T-helper 1 cell treated with Interleukin-12 subunit alpha and Interleukin-12 subunit beta and Interleukin-4 antibody, amounts not matched to agents 30 μg/mL and 1 μg/mL, for 36 hours (primary cell): ENCODE data around the gene CMTM8.

Experiments
- H3K27ac Mint-ChIP-seq: one replicate; pipeline ENCODE4 v1.8.0; 2021; ENCODE audit warnings: mild to moderate bottlenecking, mixed read lengths
- H3K27me3 Mint-ChIP-seq: one replicate; pipeline ENCODE4 v1.8.0; 2021; ENCODE audit warnings: low read depth, mixed read lengths
- H3K36me3 Mint-ChIP-seq: one replicate; pipeline ENCODE4 v1.8.0; 2021; ENCODE audit warnings: low read depth, mixed read lengths
- H3K4me1 Mint-ChIP-seq: one replicate; pipeline ENCODE4 v1.8.0; 2021; ENCODE audit warnings: low read depth, mixed read lengths
- H3K4me3 Mint-ChIP-seq: one replicate; pipeline ENCODE4 v1.8.0; 2021; ENCODE audit warnings: mild to moderate bottlenecking, moderate library complexity, mixed read lengths
- H3K9me3 Mint-ChIP-seq: one replicate; pipeline ENCODE4 v1.8.0; 2021; ENCODE audit warnings: mixed read lengths

Gene CMTM8

GRCh38 chr3:32313723-32314473 lies 75.4 kb downstream of the CMTM8 start:
- H3K36me3 Mint-ChIP-seq: peaks cover 14% of the 10 kb centered on the region
- peak overlapping the region; percentile 40 for H3K4me3 Mint-ChIP-seq
- no peaks in the 10 kb centered on the region for H3K9me3 Mint-ChIP-seq
- H3K4me1 Mint-ChIP-seq: peaks cover 44% of the 10 kb centered on the region
- peak overlapping the region; percentile 94 for H3K27ac Mint-ChIP-seq
- H3K27me3 Mint-ChIP-seq: no peaks in the 10 kb centered on the region

DNA sequence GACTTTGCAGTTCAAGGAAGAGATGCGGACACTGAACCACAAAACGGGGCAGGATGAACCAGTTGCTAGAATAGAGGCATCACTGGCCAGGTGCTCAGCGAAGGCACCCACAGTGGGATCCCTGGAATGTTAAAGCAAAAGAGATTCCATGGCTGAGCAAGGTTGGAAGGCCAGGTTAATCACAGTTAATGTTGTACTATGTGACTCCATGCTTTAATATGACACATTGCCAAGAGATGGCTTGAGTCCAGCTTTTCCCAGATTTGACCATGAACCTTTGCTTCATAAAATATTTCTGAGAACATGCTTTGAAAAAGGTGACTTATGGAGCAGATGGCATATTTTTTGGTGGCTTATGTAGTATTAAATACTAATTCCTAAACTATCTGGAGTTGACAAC lies 77.0 kb downstream of the CMTM8 start:
- Mint-ChIP-seq H3K27ac (no peak overlapping the region), H3K36me3 (peaks cover 13% of the 10 kb centered on the region), H3K4me3 (no peak overlapping the region), H3K27me3 (no peaks in the 10 kb centered on the region), H3K4me1 (peaks cover 42% of the 10 kb centered on the region), H3K9me3 (no peaks in the 10 kb centered on the region)

GRCh38 chr3:32316319-32316718 lies 77.8 kb downstream of the CMTM8 start:
- Mint-ChIP-seq H3K4me3 (no peak overlapping the region), H3K36me3 (peaks cover 13% of the 10 kb centered on the region), H3K9me3 (no peaks in the 10 kb centered on the region), H3K27me3 (no peaks in the 10 kb centered on the region), H3K4me1 (peaks cover 44% of the 10 kb centered on the region), H3K27ac (no peak overlapping the region)

- Mint-ChIP-seq H3K27me3 (no peaks in the 10 kb centered on the region), H3K4me3 (no peak overlapping the region), H3K4me1 (peaks cover 40% of the 10 kb centered on the region), H3K27ac (no peak overlapping the region), H3K9me3 (no peaks in the 10 kb centered on the region), H3K36me3 (peaks cover 14% of the 10 kb centered on the region)
Observed at GRCh38 chr3:32316976-32317375, 78.5 kb downstream of the CMTM8 start.

DNA sequence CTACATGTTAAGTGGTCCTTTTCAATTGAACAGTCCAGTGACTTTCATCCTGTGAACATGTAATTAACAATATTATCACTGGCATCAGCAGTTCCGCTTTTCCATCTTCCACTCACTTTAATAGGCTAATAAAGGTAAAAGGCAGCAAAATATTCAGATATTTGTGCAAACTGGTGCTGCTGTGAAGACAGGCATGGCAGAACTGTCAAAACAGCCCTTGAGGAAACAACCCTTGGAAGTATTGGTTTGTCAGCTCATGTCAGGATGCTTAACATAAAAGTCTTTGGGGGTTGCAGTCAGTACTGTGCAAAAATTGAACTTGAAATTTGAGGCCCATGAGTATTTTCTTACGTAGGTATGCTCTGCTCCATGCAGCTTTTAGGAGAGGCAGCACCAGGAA lies 81.1 kb downstream of the CMTM8 start:
- H3K27me3 Mint-ChIP-seq: no peaks in the 10 kb centered on the region
- H3K9me3 Mint-ChIP-seq: no peaks in the 10 kb centered on the region
- no peak overlapping the region for H3K4me3 Mint-ChIP-seq
- H3K4me1 Mint-ChIP-seq: peaks cover 17% of the 10 kb centered on the region
- peaks cover 13% of the 10 kb centered on the region for H3K36me3 Mint-ChIP-seq
- no peak overlapping the region for H3K27ac Mint-ChIP-seq

GRCh38 chr3:32320080-32320479 lies 81.6 kb downstream of the CMTM8 start:
- no peak overlapping the region for H3K4me3 Mint-ChIP-seq
- peaks cover 13% of the 10 kb centered on the region for H3K36me3 Mint-ChIP-seq
- no peaks in the 10 kb centered on the region for H3K9me3 Mint-ChIP-seq
- H3K27ac Mint-ChIP-seq: no peak overlapping the region
- peaks cover 19% of the 10 kb centered on the region for H3K4me1 Mint-ChIP-seq
- no peaks in the 10 kb centered on the region for H3K27me3 Mint-ChIP-seq

GRCh38 chr3:32321095-32321790 lies 82.8 kb downstream of the CMTM8 start:
- H3K4me1 Mint-ChIP-seq: peaks cover 19% of the 10 kb centered on the region
- no peak overlapping the region for H3K4me3 Mint-ChIP-seq
- H3K36me3 Mint-ChIP-seq: peaks cover 10% of the 10 kb centered on the region
- no peaks in the 10 kb centered on the region for H3K27me3 Mint-ChIP-seq
- no peaks in the 10 kb centered on the region for H3K9me3 Mint-ChIP-seq
- no peak overlapping the region for H3K27ac Mint-ChIP-seq

GRCh38 chr3:32322311-32322710 lies 83.8 kb downstream of the CMTM8 start:
- Mint-ChIP-seq H3K36me3 (peaks cover 7% of the 10 kb centered on the region), H3K4me1 (peaks cover 17% of the 10 kb centered on the region), H3K9me3 (no peaks in the 10 kb centered on the region), H3K4me3 (no peak overlapping the region), H3K27me3 (no peaks in the 10 kb centered on the region), H3K27ac (no peak overlapping the region)

- no peak overlapping the region for H3K4me3 Mint-ChIP-seq
- no peaks in the 10 kb centered on the region for H3K9me3 Mint-ChIP-seq
- H3K36me3 Mint-ChIP-seq: peaks cover 9% of the 10 kb centered on the region
- H3K27ac Mint-ChIP-seq: no peak overlapping the region
- no peaks in the 10 kb centered on the region for H3K27me3 Mint-ChIP-seq
- H3K4me1 Mint-ChIP-seq: peaks cover 19% of the 10 kb centered on the region
Observed at GRCh38 chr3:32323604-32324003, 85.1 kb downstream of the CMTM8 start.

GRCh38 chr3:32325201-32325600 lies 86.7 kb downstream of the CMTM8 start:
- H3K36me3 Mint-ChIP-seq: peaks cover 5% of the 10 kb centered on the region
- no peaks in the 10 kb centered on the region for H3K27me3 Mint-ChIP-seq
- H3K4me3 Mint-ChIP-seq: no peak overlapping the region
- H3K27ac Mint-ChIP-seq: no peak overlapping the region
- peaks cover 16% of the 10 kb centered on the region for H3K4me1 Mint-ChIP-seq
- H3K9me3 Mint-ChIP-seq: no peaks in the 10 kb centered on the region

GRCh38 chr3:32325927-32326326 lies 87.4 kb downstream of the CMTM8 start:
- H3K36me3 Mint-ChIP-seq: peaks cover 5% of the 10 kb centered on the region
- H3K4me1 Mint-ChIP-seq: peaks cover 12% of the 10 kb centered on the region
- H3K9me3 Mint-ChIP-seq: no peaks in the 10 kb centered on the region
- no peak overlapping the region for H3K27ac Mint-ChIP-seq
- no peak overlapping the region for H3K4me3 Mint-ChIP-seq
- H3K27me3 Mint-ChIP-seq: no peaks in the 10 kb centered on the region

- Mint-ChIP-seq H3K27ac (no peak overlapping the region), H3K36me3 (peaks cover 5% of the 10 kb centered on the region), H3K4me1 (peaks cover 15% of the 10 kb centered on the region), H3K9me3 (no peaks in the 10 kb centered on the region), H3K4me3 (no peak overlapping the region), H3K27me3 (no peaks in the 10 kb centered on the region)
Observed at GRCh38 chr3:32326795-32327194, 88.3 kb downstream of the CMTM8 start.

GRCh38 chr3:32334675-32335074 lies 96.2 kb downstream of the CMTM8 start:
- Mint-ChIP-seq H3K36me3 (no peaks in the 10 kb centered on the region), H3K9me3 (no peaks in the 10 kb centered on the region), H3K27me3 (no peaks in the 10 kb centered on the region), H3K27ac (peak overlapping the region; percentile 81), H3K4me1 (peaks cover 49% of the 10 kb centered on the region), H3K4me3 (peak overlapping the region; percentile 7)

DNA sequence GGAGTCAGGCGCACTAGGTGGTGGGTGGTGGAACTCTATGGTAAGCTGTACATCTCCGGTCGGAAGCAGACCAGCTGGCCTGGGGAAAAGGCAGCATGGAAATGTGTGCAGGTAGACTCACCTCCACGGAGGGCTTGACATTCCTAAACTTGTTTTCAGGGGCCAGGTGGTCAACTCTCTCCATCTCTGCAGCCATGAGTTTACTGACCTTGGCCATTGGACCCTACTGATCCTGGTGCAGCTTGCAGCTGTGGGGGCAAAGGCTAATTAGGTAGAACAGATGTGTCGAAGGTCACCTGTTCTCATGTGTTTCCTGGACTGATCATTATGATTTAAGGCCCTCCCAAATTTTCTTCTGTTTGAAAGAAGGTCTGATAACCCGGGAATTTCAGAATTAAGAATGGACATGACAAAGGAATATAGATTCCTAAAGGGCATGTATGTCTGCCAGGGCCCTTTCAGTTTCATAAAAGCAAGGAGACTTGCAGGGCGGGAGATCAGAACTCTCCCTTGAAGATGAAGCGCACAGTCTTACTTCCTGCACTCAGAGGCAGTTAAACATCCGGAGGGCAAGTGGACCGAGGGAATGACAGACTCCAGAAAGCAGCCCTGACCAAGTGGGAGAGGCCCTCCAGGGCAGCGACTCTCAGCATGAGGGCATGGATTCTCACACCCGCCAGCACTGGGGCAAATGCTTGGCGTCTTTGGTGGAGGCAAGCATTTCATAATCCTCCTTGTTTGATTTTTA lies 97.1 kb downstream of the CMTM8 start:
- Mint-ChIP-seq H3K9me3 (no peaks in the 10 kb centered on the region), H3K27ac (peak overlapping the region; percentile 81), H3K27me3 (no peaks in the 10 kb centered on the region), H3K36me3 (no peaks in the 10 kb centered on the region), H3K4me1 (peaks cover 49% of the 10 kb centered on the region), H3K4me3 (peak overlapping the region; percentile 15)

DNA sequence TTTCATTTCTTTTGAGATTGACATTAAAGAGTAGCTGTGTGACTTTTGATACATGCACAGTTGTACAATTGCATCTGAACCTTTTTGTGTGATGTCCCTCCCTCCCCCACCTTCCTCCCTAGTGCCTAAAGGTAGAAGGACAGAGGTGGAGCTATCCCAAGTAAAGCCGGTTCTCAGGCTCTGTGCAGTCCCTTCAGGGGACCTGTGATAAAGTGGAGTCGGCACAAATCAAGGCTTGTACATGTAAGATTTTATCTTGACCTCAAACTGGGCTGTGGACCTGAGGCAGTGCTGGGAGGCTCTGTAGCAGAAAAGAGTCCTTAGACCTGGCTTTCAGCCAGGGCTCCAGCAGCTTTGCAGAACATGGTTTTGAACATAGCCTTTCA lies 97.6 kb downstream of the CMTM8 start:
- Mint-ChIP-seq H3K4me3 (peak overlapping the region; percentile 15), H3K9me3 (no peaks in the 10 kb centered on the region), H3K4me1 (peaks cover 46% of the 10 kb centered on the region), H3K27me3 (no peaks in the 10 kb centered on the region), H3K36me3 (no peaks in the 10 kb centered on the region), H3K27ac (peak overlapping the region; percentile 50)
